Upper lobe of left lung (tissue), 6 donors: Measurements from ENCODE around the gene CDX1. TPM values are rescaled to one million over a fixed set of nuclear protein-coding genes. Genes with fewer than 3 reads are reported as not detected.

Experiments used
- ATAC-seq, 2 donors: fragments of 200-7000 bp; cut with Tn5 transposase; one replicate each; pipeline ENCODE4 v1.9.1; 2022; ENCODE audit warnings: mild to moderate bottlenecking in 2 of 2, moderate library complexity in 2 of 2; ENCODE audit not compliant: low FRiP score in 2 of 2
- DNase-seq, 2 donors: peaks; one replicate each; pipeline ENCODE4 v3.0.0-alpha.2; 2019 to 2020
- H3K27ac ChIP-seq, 4 donors: fragments of 200-600 bp; sonication (generic); one replicate each; pipeline ENCODE4 v1.5.1; 2016 to 2019
- H3K27me3 ChIP-seq, 4 donors: fragments of 200-600 bp; sonication (generic); one replicate each; pipeline ENCODE4 v1.5.1; 2017 to 2019
- H3K36me3 ChIP-seq, 4 donors: fragments of 200-600 bp; sonication (generic); one replicate each; pipeline ENCODE4 v1.5.1; 2016 to 2019
- H3K4me1 ChIP-seq, 4 donors: fragments of 200-600 bp; sonication (generic); one replicate each; pipeline ENCODE4 v1.5.1; 2018 to 2019
- H3K4me3 ChIP-seq, 4 donors: fragments of 200-600 bp; sonication (generic); one replicate each; pipeline ENCODE4 v1.5.1; 2017 to 2019; ENCODE audit warnings: mild to moderate bottlenecking in 2 of 4, moderate library complexity in 1 of 4
- H3K9me3 ChIP-seq, 4 donors: fragments of 200-600 bp; sonication (generic); one replicate each; pipeline ENCODE4 v1.5.1; 2018 to 2019
- CTCF ChIP-seq, 6 experiments: fragments of 450-650 bp in 4 of 6; fragments of 200-600 bp in 2 of 6; sonication (generic) in 2 of 6; IDR thresholded peaks; one replicate each; pipeline ENCODE4 v1.5.1; 2016 to 2019; ENCODE audit warnings: antibody characterized with exemption in 6 of 6
- EP300 ChIP-seq, 4 donors: sonication (generic); formaldehyde crosslinking; IDR thresholded peaks; one replicate each; pipeline ENCODE4 v1.5.1; 2017; ENCODE audit warnings: antibody characterized with exemption in 4 of 4, control low read depth in 2 of 4
- POLR2A ChIP-seq, 4 donors: fragments of 450-650 bp; IDR thresholded peaks; one replicate each; pipeline ENCODE4 v1.5.1; 2016 to 2017; ENCODE audit warnings: antibody characterized with exemption in 4 of 4, mild to moderate bottlenecking in 2 of 4
- POLR2AphosphoS5 ChIP-seq, 2 donors: sonication (generic); formaldehyde crosslinking; IDR thresholded peaks; one replicate each; pipeline ENCODE4 v1.5.1; 2017; ENCODE audit warnings: antibody characterized with exemption in 2 of 2
- WGBS, 2 donors: methylation state at CpG; one replicate each; pipeline ENCODE4 v1.1.5; 2017 to 2018; 5-methylcytosine and 5-hydroxymethylcytosine counted together
- total RNA-seq, 6 donors: library from RNA; depleted of rRNA in 4 of 6; stranded (reverse); fragments of >200 nt in 4 of 6; gene quantifications; one replicate each; pipeline versions ENCODE4 v1.1.0 to v1.2.1, GENCODE V29; 2016 to 2021
- donor health status: DM: no; HTN: no; CAD: no; lungs with moderate emphysema.
- donor health status: DM: no; HTN: yes; CAD: no; lungs with severe emphysema.

CDX1 gene
- total RNA-seq, 6 donors from 2014 or later, result 0.17 to 0.30 TPM; not detected in 4

- 71 to 85% methylated on average over 5 of the region's 5 CpGs for WGBS, 2 donors
- H3K36me3 ChIP-seq, result no peaks in the 10 kb centered on the region
- TF ChIP-seq POLR2A (IDR thresholded peaks at IDR 0.05) (no peak), EP300 (IDR thresholded peaks at IDR 0.05) (no peak), POLR2AphosphoS5 (IDR thresholded peaks at IDR 0.05) (no peak), CTCF (IDR thresholded peaks at IDR 0.05) (no peak)
Observed at GRCh38 chr5:150221471-150221870, 54.9 kb downstream of the CDX1 start.

GRCh38 chr5:150222906-150223305, 56.3 kb downstream of the CDX1 start:
- no peak for DNase-seq
- Histone ChIP-seq H3K36me3 (no peaks in the 10 kb centered on the region), H3K4me3 (no peak overlapping the region), H3K4me1 (peaks cover 0 to 3% (median 0%) of the 10 kb centered on the region in 4 donors), H3K27me3 (no peaks in the 10 kb centered on the region), H3K9me3 (no peaks in the 10 kb centered on the region), H3K27ac (no peak overlapping the region)
- 90 to 96% methylated on average over 20 to 21 of the region's 21 CpGs for WGBS, 2 donors
- ATAC-seq, result no peak
- TF ChIP-seq CTCF (IDR thresholded peaks at IDR 0.05) (no peak), POLR2AphosphoS5 (IDR thresholded peaks at IDR 0.05) (no peak), POLR2A (IDR thresholded peaks at IDR 0.05) (no peak), EP300 (IDR thresholded peaks at IDR 0.05) (no peak)

More at GRCh38 chr5:150221471-150221870, 54.9 kb downstream of the CDX1 start:
- Histone ChIP-seq H3K9me3 (no peaks in the 10 kb centered on the region), H3K4me3 (no peak overlapping the region), H3K27me3 (no peaks in the 10 kb centered on the region), H3K27ac (no peak overlapping the region), H3K4me1 (peaks cover 0 to 4% (median 0%) of the 10 kb centered on the region in 4 donors)
- no peak for DNase-seq
- ATAC-seq, result no peak

GRCh38 chr5:150223474-150223873, 56.9 kb downstream of the CDX1 start:
- ATAC-seq, result no peak

GRCh38 chr5:150224483-150225027, 58.0 kb downstream of the CDX1 start:
- DNase-seq, result no peak
- no peak for TF ChIP-seq EP300 (IDR thresholded peaks at IDR 0.05)
- Histone ChIP-seq H3K4me1 (no peaks in the 10 kb centered on the region), H3K9me3 (no peaks in the 10 kb centered on the region), H3K27ac (no peak overlapping the region), H3K36me3 (no peaks in the 10 kb centered on the region), H3K27me3 (no peaks in the 10 kb centered on the region), H3K4me3 (no peak overlapping the region)
- ATAC-seq, result no peak
- 67 to 79% methylated on average over 6 to 7 of the region's 8 CpGs for WGBS, 2 donors

More at GRCh38 chr5:150223474-150223873, 56.9 kb downstream of the CDX1 start:
- no peaks in the 10 kb centered on the region for H3K9me3 ChIP-seq
- no peaks in the 10 kb centered on the region for H3K36me3 ChIP-seq
- H3K27me3 ChIP-seq, result no peaks in the 10 kb centered on the region
- H3K27ac ChIP-seq, result no peak overlapping the region
- no peak for DNase-seq
- no peaks in the 10 kb centered on the region for H3K4me1 ChIP-seq
- H3K4me3 ChIP-seq, result no peak overlapping the region
- TF ChIP-seq POLR2A (IDR thresholded peaks at IDR 0.05) (no peak), EP300 (IDR thresholded peaks at IDR 0.05) (no peak), POLR2AphosphoS5 (IDR thresholded peaks at IDR 0.05) (no peak), CTCF (IDR thresholded peaks at IDR 0.05) (no peak)
- WGBS, 2 donors, result 82 to 91% methylated on average over 7 of the region's 7 CpGs

- Histone ChIP-seq H3K4me3 (no peak overlapping the region), H3K27me3 (no peaks in the 10 kb centered on the region), H3K27ac (no peak overlapping the region), H3K36me3 (no peaks in the 10 kb centered on the region), H3K4me1 (no peaks in the 10 kb centered on the region), H3K9me3 (no peaks in the 10 kb centered on the region)
- DNase-seq (no peak), ATAC-seq (no peak)
- TF ChIP-seq POLR2AphosphoS5 (IDR thresholded peaks at IDR 0.05) (no peak), CTCF (IDR thresholded peaks at IDR 0.05) (no peak), EP300 (IDR thresholded peaks at IDR 0.05) (no peak), POLR2A (IDR thresholded peaks at IDR 0.05) (no peak)
- WGBS, 2 donors, result 91 to 98% methylated on average over 5 of the region's 5 CpGs
Observed at GRCh38 chr5:150227036-150227435, 60.5 kb downstream of the CDX1 start.
